D721Med (cell line): ENCODE data around the gene MCFD2.

Experiments
- DNase-seq: peaks from one replicate; pipeline ENCODE4 v3.0.0; 2011; ENCODE audit warnings: low spot score; ENCODE audit not compliant: insufficient read length
- FAIRE-seq: peaks from 2 replicates; lab custom pipeline; 2011; peaks lifted over from hg19 to GRCh38; lab: Jason Lieb, UNC
- CTCF ChIP-seq: IDR thresholded peaks from 2 replicates; pipeline ENCODE4 v1.5.1; 2012; ENCODE audit warnings: mild to moderate bottlenecking, control low read depth; ENCODE audit not compliant: insufficient read depth; ENCODE audit errors: missing control alignments

Gene MCFD2

GRCh38 chr2:46873604-46874068 is 42.0 kb downstream of the MCFD2 start:
- TF ChIP-seq CTCF: no peak
- no peak for DNase-seq
- no peak for FAIRE-seq

GRCh38 chr2:46872902-46873603 is 42.6 kb downstream of the MCFD2 start:
- no peak for DNase-seq
- TF ChIP-seq CTCF: no peak
- no peak for FAIRE-seq

- FAIRE-seq: no peak
- no peak for TF ChIP-seq CTCF
- DNase-seq: no peak
Measured at GRCh38 chr2:46871976-46872381, 43.6 kb downstream of the MCFD2 start.

- FAIRE-seq (no peak), DNase-seq (no peak)
- no peak for TF ChIP-seq CTCF
Measured at GRCh38 chr2:46870051-46870839, 45.4 kb downstream of the MCFD2 start.

GRCh38 chr2:46869621-46870020 is 46.0 kb downstream of the MCFD2 start:
- no peak for TF ChIP-seq CTCF
- FAIRE-seq (no peak), DNase-seq (no peak)

- FAIRE-seq (no peak), DNase-seq (no peak)
- no peak for TF ChIP-seq CTCF
Measured at GRCh38 chr2:46866770-46867246, 48.8 kb downstream of the MCFD2 start.
